Measurements from ENCODE around the gene BRD3. TPM values are rescaled to one million over a fixed set of nuclear protein-coding genes. Genes with fewer than 3 reads are reported as not detected.

Gene BRD3
- polyA plus RNA-seq, 2 of the 4 experiments (the other 2 are of a cell fraction), result 9.0 to 15.3 TPM

- 94% methylated on average over 11 of the region's 15 CpGs for WGBS (ENCODE audit: missing lambda C conversion rate)
- ChIA-PET POLR2A (no interaction called here), CTCF (interaction anchor here (0.8 to 2.2 kb wide), 2 partner anchors 18 to 36 kb away, joined by 3 to 7 read pairs; no protein-coding TSS in a partner anchor)
- Histone ChIP-seq H3K4me2 (no peak overlapping the region), H3K4me3 (no peak overlapping the region), H3K4me1 (peaks cover 14% of the 10 kb centered on the region), H3K9me3 (no peaks in the 10 kb centered on the region), H3K27ac (no peak overlapping the region)
- no peak for FAIRE-seq
- ATAC-seq, result no peak
- no peak for DNase-seq (ENCODE audit: low read depth in 1 of 2, low spot score in 1 of 2)
- no peak for TF ChIP-seq EP300 (IDR thresholded peaks at IDR 0.05)
- no peak for TF ChIP-seq TFCP2L1 (CRISPR knock-in tag; IDR thresholded peaks at IDR 0.05)
Observed at GRCh38 chr9:134063088-134063570, 4.7 kb downstream of the BRD3 start.

- Histone ChIP-seq H3K4me3 (no peak overlapping the region), H3K27ac (no peak overlapping the region), H3K4me2 (no peak overlapping the region), H3K4me1 (peaks cover 15% of the 10 kb centered on the region), H3K9me3 (no peaks in the 10 kb centered on the region)
- ChIA-PET POLR2A (no interaction called here), CTCF (interaction anchor here (0.8 to 2.2 kb wide), 2 partner anchors 17 to 37 kb away, joined by 3 to 7 read pairs; no protein-coding TSS in a partner anchor)
- no peak for DNase-seq (ENCODE audit: low read depth in 1 of 2, low spot score in 1 of 2)
- ATAC-seq, result no peak
- 94% methylated on average over 19 of the region's 22 CpGs for WGBS (ENCODE audit: missing lambda C conversion rate)
- TF ChIP-seq BCL3 (IDR thresholded peaks at IDR 0.05), result no peak
- no peak for FAIRE-seq
Observed at GRCh38 chr9:134062461-134063087, 5.3 kb downstream of the BRD3 start.

GRCh38 chr9:134061688-134062371 lies 6.0 kb downstream of the BRD3 start:
- Histone ChIP-seq H3K9me3 (no peaks in the 10 kb centered on the region), H3K4me2 (no peak overlapping the region), H3K27ac (peak overlapping the region in 1 of 2 experiments; percentile 10; a peak in 1 of 6 replicates), H3K4me1 (peaks cover 22% of the 10 kb centered on the region), H3K4me3 (no peak overlapping the region)
- ATAC-seq (no peak; a peak in 1 of 6 replicates), DNase-seq (ENCODE audit: low read depth in 1 of 2, low spot score in 1 of 2) (no peak), FAIRE-seq (no peak)
- POLR2A ChIA-PET, result no interaction called here
- CTCF ChIA-PET, result interaction anchor here (1.4 to 2.5 kb wide), 3 partner anchors 19 to 69 kb away, joined by 3 to 9 read pairs (median 7); no protein-coding TSS in a partner anchor
- TF ChIP-seq SMC3 (IDR thresholded peaks at IDR 0.05) (no peak), HES2 (IDR thresholded peaks at IDR 0.05) (no peak), JUN (IDR thresholded peaks at IDR 0.05) (no peak), SREBF2 (IDR thresholded peaks at IDR 0.05) (no peak), PHF8 (IDR thresholded peaks at IDR 0.05; ENCODE audit: borderline replicate concordance, low read depth) (no peak), E2F6 (IDR thresholded peaks at IDR 0.05; ENCODE audit: borderline replicate concordance, low read depth) (no peak), TFCP2L1 (CRISPR knock-in tag; IDR thresholded peaks at IDR 0.05) (no peak), MAFK (IDR thresholded peaks at IDR 0.05; ENCODE audit: partially characterized antibody) (no peak), CBX2 (IDR thresholded peaks at IDR 0.05; ENCODE audit: borderline replicate concordance, low read depth) (no peak), ZC3H11A (IDR thresholded peaks at IDR 0.05) (no peak), ELK1 (IDR thresholded peaks at IDR 0.05; ENCODE audit: low read depth, low read length) (no peak), NR3C1 (IDR thresholded peaks at IDR 0.05) (no peak), MYC (IDR thresholded peaks at IDR 0.05; ENCODE audit: borderline replicate concordance, low read length) (no peak), HDAC2 (IDR thresholded peaks at IDR 0.05) (no peak), HEYL (CRISPR knock-in tag; IDR thresholded peaks at IDR 0.05) (no peak), HOXB5 (CRISPR knock-in tag; IDR thresholded peaks at IDR 0.05) (no peak)
- 85% methylated on average over 12 of the region's 22 CpGs for WGBS (ENCODE audit: missing lambda C conversion rate)

All from A549 (cell line).